ENCODE results near the gene SHH. TPM values are rescaled to one million over a fixed set of nuclear protein-coding genes. Genes with fewer than 3 reads are reported as not detected.

Gene SHH
- total RNA-seq, 1 donor from 2014 or later = 0.25 TPM

DNA sequence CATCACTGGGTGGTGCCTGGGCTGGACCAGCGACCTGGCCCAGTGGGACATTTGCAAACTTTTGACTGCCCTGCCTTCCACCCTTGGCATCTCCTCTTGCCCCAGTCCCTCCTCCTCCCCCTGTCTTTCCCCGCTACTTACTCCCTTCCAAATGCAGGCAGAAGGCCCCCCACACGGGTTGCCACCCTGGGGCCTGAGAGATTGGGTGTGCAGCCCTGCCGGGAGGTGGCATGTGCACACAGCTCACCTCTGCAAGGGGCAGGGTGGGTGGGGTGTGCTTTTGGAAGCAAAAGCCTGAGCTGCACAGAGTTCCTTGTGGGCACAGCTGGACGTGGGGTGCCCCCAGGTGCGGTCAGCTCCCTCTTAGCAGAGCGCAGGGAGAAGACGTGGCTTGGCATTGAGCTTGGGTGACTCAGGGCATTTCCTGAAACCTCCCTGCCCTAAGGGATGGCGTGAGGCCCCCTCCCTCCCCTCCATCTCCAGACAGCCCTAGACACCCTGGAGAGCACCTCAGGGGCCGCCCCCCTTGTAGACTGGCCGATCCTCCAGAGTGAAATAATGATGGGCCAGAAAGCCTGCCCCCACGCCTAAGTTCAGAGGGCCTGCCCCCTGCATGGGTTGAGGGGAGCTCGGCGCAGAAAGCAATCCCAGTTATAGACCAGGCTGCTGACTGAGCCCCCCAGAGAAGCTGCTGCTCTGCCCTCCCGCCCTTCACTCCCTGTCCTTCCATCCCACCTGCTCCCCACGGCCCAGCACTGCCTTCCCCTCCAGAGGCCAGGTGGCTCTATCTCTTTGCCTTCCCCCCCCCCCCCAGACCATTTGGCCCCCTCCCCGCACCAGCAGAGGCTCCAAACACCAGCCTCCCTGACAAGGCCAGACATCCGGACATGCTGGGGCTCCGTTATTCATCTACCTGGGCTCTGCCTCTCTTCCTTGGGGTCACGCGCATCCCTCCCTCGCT, 2.3 kb upstream of the SHH start:
- Histone ChIP-seq H3K4me1 (peaks cover 10% of the 10 kb centered on the region), H3K36me3 (no peaks in the 10 kb centered on the region), H3K9me3 (no peaks in the 10 kb centered on the region), H3K4me3 (no peak overlapping the region), H3K27me3 (no peaks in the 10 kb centered on the region), H3K27ac (no peak overlapping the region)
- no peak for DNase-seq (ENCODE audit: extremely low spot score in 2 of 2)
- intact Hi-C loops (cut with DNase I) = no loop called here
- TF ChIP-seq POLR2AphosphoS5 (IDR thresholded peaks at IDR 0.05; ENCODE audit: insufficient read depth in 1 of 2, low read depth in 1 of 2) = no peak
- no peak for TF ChIP-seq POLR2A (IDR thresholded peaks at IDR 0.05)
- TF ChIP-seq CTCF (IDR thresholded peaks at IDR 0.05) = no peak

GRCh38 chr7:155813546-155814315, 1.5 kb upstream of the SHH start:
- no peaks in the 10 kb centered on the region for H3K9me3 ChIP-seq
- peaks cover 19% of the 10 kb centered on the region for H3K4me1 ChIP-seq
- H3K27ac ChIP-seq = no peak overlapping the region
- H3K4me3 ChIP-seq = no peak overlapping the region
- intact Hi-C loops (cut with DNase I) = no loop called here
- TF ChIP-seq POLR2A (IDR thresholded peaks at IDR 0.05) (no peak), POLR2AphosphoS5 (IDR thresholded peaks at IDR 0.05; ENCODE audit: insufficient read depth in 1 of 2, low read depth in 1 of 2) (no peak), CTCF (IDR thresholded peaks at IDR 0.05) (no peak)
- no peaks in the 10 kb centered on the region for H3K36me3 ChIP-seq
- no peak for DNase-seq (ENCODE audit: extremely low spot score in 2 of 2)
- H3K27me3 ChIP-seq = no peaks in the 10 kb centered on the region

- Histone ChIP-seq H3K27me3 (no peaks in the 10 kb centered on the region), H3K4me3 (no peak overlapping the region), H3K27ac (no peak overlapping the region), H3K36me3 (no peaks in the 10 kb centered on the region), H3K9me3 (no peaks in the 10 kb centered on the region), H3K4me1 (peaks cover 25% of the 10 kb centered on the region)
- no peak for DNase-seq (ENCODE audit: extremely low spot score in 2 of 2)
- intact Hi-C loops (cut with DNase I) = no loop called here
- TF ChIP-seq POLR2AphosphoS5 (IDR thresholded peaks at IDR 0.05; ENCODE audit: insufficient read depth in 1 of 2, low read depth in 1 of 2) (no peak), CTCF (IDR thresholded peaks at IDR 0.05) (no peak), POLR2A (IDR thresholded peaks at IDR 0.05) (no peak)
Measured at GRCh38 chr7:155813125-155813524, 862 bp upstream of the SHH start.

DNA sequence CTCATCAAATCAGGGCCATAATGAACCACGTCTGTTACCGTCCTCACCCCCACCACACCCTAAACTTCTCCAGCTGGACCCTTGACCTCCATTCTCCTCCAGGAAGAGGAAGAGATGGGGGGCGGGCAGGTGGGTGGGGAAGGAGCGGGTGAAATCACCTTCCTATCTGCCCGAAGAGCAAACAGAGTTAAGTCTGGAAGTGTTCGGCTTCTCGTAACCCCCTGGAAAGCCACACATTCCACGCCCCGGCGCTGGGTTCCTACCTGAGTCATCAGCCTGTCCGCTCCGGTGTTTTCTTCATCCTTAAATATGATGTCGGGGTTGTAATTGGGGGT, 736 bp downstream of the SHH start:
- no peaks in the 10 kb centered on the region for H3K9me3 ChIP-seq
- DNase-seq (ENCODE audit: extremely low spot score in 2 of 2) = no peak
- intact Hi-C loops (cut with DNase I) = no loop called here
- H3K4me3 ChIP-seq = no peak overlapping the region
- no peak overlapping the region for H3K27ac ChIP-seq
- H3K27me3 ChIP-seq = no peaks in the 10 kb centered on the region
- no peak for TF ChIP-seq POLR2AphosphoS5 (IDR thresholded peaks at IDR 0.05; ENCODE audit: insufficient read depth in 1 of 2, low read depth in 1 of 2)
- TF ChIP-seq POLR2A (IDR thresholded peaks at IDR 0.05) = no peak
- no peak for TF ChIP-seq CTCF (IDR thresholded peaks at IDR 0.05)
- H3K4me1 ChIP-seq = peaks cover 29% of the 10 kb centered on the region
- no peaks in the 10 kb centered on the region for H3K36me3 ChIP-seq

Data from vagina (tissue), 2 donors.